SH-SY5Y (cell line): ENCODE data around the gene THSD4.

Source experiments
- GATA2 ChIP-seq: IDR thresholded peaks from 2 replicates; pipeline ENCODE4 v1.6.1; 2011; ENCODE audit warnings: mild to moderate bottlenecking, low read depth, low read length
- GATA3 ChIP-seq: IDR thresholded peaks from 2 replicates; pipeline ENCODE4 v1.6.1; 2011; ENCODE audit warnings: low read depth, mild to moderate bottlenecking, low read length, moderate library complexity

DNA sequence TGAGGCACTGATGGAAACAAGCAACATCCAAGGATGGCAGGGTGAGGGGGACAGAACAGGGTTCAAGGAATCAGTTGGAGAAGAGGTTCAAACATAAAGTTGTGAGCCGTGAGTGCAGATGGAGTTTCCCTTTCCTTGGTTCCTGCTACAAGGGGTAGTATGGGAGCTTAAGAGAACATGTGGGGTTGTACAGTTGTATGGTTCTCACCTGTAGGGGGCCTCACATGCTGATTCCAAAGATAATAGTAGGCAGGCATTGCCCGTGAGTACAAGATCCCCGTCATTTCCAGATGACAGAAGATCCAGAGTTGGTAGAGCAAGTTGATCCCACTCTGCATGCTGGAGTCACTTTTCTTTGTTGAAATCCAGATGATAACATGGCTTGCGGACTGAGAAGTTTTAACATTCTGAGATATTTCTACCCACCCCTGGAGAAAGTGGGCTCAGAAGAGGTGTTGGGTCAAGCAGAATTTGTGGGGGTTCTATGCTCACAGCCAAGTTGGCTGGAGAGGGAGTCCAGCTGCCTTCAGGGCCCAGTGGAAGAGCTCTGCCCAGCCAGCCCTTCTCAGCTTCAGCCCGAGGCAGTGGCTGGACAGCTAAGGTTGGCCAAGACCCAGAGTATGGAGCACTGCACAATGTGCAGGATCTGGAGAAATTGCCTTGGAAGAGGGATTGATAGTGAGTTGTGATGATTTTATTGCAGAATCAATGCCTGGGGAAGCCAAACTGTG is 141.8 kb downstream of the THSD4 start:
- TF ChIP-seq GATA2 = no peak
- TF ChIP-seq GATA3 = no peak
